ENCODE measurements around the gene PRPSAP1.
A peak's percentile ranks its signal among the peaks of the same experiment; 100 is the strongest.

The PRPSAP1 gene

GRCh38 chr17:76264755-76265623 lies 88.7 kb downstream of the PRPSAP1 start, which contains the start of gene UBALD2:
UBALD2 (plus strand) TSS chr17:76265348; CDS start chr17:76265506, 158 bp downstream.
- peak; percentile 99 for DNase-seq

DNA sequence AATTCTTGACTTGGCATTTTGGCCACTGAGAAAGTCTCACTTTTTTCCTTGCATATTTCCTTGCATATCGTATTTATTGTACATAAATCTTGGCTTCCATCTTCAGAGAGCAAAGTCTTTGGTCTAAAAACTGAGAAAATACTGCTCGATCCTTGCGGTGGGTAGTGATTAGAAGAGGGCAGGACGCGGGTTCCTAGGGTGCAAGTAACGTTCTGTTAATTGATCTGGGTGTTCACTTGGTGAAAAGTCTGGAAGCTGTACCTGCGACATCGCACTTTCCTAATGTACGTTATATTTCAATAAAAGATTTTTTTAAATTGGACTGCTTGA lies 89.3 kb downstream of the PRPSAP1 start:
- DNase-seq: no peak

- no peak for DNase-seq
These were observed 89.8 kb downstream of the PRPSAP1 start for GRCh38 chr17:76263896-76264295.

DNA sequence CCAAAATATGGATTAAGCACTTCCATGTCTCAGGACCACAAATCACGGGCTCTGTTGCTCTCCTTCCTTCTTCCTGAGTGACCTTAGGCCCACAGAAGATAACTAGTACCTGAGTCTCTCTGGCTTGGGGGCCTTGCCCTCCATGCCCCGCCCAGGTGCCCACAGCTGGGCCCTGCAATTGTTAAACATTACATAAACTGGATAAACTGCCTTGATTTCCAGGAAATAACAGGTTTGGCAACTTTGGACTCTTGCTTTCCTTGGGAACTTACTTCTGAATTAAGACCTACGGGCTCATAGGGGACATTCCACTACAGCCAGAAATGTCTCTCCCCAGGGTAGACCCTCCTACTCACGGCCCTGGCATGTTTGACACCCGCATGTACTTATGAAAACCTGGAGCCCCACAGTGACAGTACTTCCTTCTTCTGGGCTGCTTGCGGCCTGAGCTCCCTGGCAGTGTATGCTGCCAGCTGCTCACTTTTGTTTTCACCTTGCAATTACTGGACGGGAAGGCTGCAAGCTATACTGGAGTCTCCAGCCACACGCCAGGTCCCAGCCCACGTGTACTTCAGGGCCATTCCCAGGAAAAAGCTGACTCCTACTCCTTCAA lies 90.9 kb downstream of the PRPSAP1 start:
- peak; percentile 31 for DNase-seq

GRCh38 chr17:76261421-76262215 lies 92.1 kb downstream of the PRPSAP1 start:
- no peak for DNase-seq

DNA sequence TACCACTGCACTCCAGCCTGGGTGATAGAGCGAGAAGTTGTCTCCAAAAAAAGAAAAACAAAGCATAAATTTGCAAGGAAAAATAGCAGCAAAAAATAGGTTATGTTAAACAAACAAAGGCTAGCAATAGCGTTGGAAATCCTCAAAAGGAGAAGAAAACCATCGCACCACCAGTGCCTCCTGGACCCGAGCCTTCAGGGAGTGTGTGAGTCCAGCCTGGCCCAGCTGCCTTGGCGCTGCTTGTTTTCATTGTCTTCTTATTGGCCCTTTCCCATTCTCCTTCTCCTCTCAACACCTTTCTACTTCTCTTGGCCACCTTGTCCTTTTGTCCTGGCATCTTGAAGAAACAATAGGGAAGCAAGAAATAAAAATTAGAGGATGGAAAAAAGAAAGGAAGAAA lies 93.0 kb downstream of the PRPSAP1 start:
- no peak for DNase-seq

DNA sequence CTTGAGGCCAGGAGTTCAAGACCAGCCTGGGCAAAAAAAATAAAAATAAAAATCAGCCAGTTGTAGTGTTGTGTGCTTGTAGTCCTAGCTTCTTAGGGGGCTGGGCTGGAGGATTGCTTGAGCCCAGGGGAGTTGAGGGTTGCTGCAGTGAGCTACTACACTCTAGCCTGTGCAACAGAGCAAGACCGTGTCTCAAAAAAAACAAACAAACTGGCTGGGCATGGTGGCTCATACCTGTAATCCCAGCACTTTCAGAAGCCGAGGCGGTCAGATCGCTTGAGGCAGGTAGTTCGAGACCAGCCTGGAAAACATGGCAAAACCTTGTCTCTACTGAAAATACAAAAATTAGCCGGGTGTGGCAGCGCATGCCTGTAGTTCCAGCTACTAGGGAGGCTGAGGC lies 93.5 kb downstream of the PRPSAP1 start:
- DNase-seq: no peak

Data from stimulated activated CD4-positive, alpha-beta T cell treated with anti-CD3 and anti-CD28 coated beads, Interleukin-1b, Interleukin-23, amount 100 ng/mL, for 48 hours (primary cell).